SK-N-MC (cell line): ENCODE data around the gene SLC6A7.
A peak's percentile ranks its signal among the peaks of the same experiment; 100 is the strongest.

Experiments
- EZH2 ChIP-seq: fragments of 200-600 bp; sonication (generic); IDR thresholded peaks from one replicate; pipeline ENCODE4 v1.6.1; 2017; ENCODE audit warnings: antibody characterized with exemption
- POLR2AphosphoS5 ChIP-seq: IDR thresholded peaks from 2 replicates; pipeline ENCODE4 v1.6.1; 2012; ENCODE audit warnings: mild to moderate bottlenecking, low read depth, low read length, borderline replicate concordance

DNA sequence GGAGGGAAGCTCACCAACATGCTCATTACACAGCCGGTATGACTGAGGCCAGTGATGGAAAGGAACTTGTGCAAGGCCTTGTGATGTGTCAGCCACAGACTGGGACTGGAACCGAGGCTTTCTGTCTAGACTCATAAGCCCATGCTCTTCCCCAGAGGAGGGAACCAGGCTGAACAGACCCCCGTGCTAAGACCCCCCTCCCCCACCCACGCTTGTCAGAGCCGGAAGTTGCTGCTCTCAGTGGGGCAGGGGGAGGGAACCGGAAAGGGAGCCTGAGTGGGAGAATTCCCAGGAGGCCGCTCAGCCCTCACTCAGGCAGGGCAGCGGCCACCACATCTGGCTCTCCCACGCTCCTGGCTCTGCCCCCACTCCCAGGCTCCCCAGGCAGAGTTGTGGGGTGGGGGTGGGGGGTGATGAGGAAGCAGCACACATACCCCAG lies 30.1 kb upstream of the SLC6A7 start:
- TF ChIP-seq EZH2 (no peak), POLR2AphosphoS5 (peak; percentile 33; the same call in 1 of the 2 replicates)
